ENCODE results near the gene WASHC2C.
"Not testable (repeated sequence)": the region's sequence is repeated elsewhere in the genome, so short reads cannot be mapped to it uniquely, and the experiment has no call there.

GRCh38 chr10:45723851-45724250 is 3.2 kb upstream of the WASHC2C start:
- TF ChIP-seq POLR2AphosphoS5 (IDR thresholded peaks at IDR 0.05; ENCODE audit: low read depth, low read length); POLR2A (IDR thresholded peaks at IDR 0.05; ENCODE audit: low read depth, low read length); TAF1 (IDR thresholded peaks at IDR 0.05; ENCODE audit: borderline replicate concordance, low read depth, low read length): not testable (repeated sequence)

Measured in GM12892 (cell line).